Stimulated activated CD4-positive, alpha-beta T cell treated with anti-CD3 and anti-CD28 coated beads, Interleukin-1b, Interleukin-23, amount 100 ng/mL, for 48 hours (primary cell): ENCODE results near the gene POP4.

Source experiments
- DNase-seq: peaks from one replicate; pipeline ENCODE4 v3.0.0-alpha.2; 2020

Gene POP4

DNA sequence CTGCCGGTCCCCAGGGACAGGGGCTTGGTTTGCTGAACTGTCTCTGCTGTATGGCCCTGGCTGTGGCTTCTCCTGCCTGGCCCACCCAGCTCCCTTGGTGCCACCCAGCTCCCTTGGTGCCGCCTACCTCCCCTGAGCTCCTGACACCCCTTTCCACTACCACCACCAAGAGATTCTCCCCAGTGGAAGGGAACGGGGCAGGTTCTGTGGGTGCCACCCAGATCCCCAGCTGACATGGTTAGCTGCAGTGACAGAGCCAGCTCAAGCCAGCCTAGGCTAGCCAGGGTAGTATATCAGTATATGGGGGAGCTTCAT is 28.5 kb upstream of the POP4 start:
- no peak for DNase-seq

DNA sequence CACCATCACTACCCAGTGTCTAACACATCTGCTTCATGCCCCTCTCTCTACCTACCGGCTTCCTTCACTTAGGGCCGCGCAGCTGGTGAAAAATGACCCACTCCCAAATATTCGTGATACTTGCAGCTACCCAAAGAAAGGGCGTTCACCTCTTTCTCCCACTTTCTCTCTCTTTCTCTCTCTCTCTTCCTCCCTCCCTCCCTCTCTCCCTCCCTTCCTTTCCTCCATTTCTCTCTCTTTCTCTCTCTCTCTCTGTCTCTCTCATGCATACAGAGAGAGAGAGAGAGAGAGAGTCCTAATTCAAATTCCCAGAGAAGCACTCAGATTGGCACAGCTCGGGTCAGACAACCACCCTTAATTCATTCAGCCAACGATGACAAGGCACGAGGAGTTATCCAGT is 27.7 kb upstream of the POP4 start:
- no peak for DNase-seq

DNA sequence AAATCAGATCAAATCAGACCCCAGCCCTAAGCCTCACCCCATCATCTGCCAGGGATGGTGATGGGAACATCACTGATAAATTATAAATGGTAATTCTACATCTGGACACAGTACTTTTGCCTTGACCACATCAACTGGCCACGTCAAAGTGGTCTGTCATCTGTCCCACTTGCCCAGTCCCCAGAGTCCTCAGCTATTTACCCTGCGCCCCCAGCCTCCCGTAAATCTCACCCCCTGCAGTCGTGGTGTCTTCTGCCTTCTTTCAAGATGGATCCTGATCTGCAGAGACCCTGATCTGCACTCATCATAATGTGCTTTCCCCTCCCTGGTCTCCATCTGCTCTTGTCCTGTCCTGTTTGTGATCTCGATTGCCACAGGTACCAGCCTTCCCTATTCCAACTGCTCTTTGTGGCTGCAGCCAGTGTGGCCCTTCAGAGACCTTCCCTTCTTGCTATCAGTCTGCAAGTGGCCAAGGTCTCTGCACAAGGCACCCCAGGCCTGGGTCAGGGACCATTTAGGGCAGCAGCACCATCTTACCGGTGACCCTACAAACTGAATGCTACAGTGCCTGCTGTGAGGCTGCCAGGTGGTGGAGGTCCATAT is 26.7 kb upstream of the POP4 start:
- no peak for DNase-seq

DNA sequence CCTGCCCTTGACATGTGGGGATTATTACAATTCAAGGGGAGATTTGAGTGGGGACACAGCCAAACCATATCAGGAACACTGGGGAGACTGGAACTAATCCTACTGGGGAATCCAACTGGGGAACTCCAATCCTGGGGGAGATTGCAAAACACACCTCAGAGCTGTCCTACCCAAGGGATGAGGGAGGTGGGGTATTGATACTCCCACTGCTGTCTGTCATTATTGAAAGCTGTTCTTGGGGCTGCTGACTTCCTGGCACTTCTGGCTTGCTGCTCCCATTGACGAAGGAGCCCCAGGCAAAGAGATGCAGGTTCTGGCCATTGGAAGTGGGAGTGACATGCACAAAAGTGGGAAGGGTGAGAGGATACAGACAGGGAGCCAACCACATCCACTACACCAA is 24.7 kb upstream of the POP4 start:
- no peak for DNase-seq

DNA sequence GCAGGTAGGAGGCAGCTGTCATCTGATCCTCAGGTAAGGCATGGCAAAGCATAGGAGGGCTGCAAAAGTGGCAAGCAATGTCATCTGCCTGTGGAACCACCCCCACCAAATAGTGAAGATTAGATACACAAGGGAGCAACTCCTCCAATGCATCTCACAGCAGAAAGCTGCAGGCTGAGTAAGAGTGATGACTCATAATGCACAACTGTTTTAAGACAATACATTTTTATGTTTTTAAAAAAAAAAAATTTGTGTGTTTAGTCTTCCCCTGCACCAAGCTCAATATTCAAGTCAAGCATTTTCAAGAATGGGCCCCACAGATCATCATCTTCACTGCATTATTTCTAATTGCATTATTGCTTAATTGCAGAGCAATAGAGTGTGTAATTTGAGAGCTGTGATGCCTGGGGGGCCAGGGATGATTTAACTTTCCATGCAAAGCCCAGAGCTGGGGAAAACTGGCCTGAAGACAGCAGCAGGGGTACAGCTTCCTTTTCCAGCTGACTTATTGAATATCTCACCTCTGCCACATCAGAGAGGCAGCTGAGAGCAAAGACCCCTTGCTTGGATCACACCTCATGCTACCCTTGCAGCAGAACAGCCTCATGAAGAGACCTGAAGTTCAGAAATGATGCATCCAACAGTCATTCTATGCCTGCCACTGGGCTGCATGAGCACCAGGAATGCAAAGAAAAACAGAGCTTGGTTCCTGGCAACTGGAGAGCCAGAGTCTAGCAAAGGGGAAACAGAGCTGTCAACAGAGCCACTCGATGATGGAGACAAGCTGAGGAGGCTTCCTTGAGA is 22.7 kb upstream of the POP4 start:
- DNase-seq: no peak

DNA sequence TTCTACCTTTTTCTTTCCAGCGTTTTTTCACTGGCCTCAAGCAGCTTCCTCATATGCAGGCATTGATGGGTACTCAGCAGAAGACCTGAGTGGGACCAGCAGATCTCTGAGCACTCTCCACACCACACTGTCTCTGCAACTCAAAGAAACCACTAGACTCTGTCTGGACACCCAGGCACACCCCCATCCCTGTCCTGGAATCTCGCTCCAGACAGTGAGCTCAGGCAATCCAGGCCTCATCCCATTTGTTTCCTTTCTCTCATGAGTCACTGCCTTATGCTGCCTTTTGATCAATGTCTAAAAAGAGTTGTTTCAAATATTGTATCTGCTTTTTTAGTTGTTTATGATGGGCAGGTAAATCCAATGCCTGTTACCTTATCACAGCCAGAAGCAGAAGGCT is 19.7 kb upstream of the POP4 start:
- no peak for DNase-seq

DNA sequence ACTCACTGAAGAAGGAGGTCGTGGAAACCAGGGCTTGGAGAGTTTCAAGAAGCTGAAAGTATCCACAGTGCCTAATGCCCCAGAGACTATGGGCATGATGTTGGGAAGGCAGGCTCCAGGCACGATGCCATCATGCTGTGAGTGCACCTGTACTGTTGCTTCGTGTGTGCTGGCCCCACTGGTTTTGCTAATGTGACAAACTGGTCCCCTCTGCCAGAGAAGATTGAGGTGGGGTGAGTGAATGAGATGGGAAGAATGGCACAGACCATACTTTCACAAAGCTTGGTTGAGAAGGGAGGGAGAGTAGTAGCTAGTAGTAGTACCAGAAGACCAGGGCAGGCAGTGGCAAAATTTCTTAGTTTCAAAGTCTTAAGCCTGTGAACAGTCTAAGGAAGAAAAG is 19.0 kb upstream of the POP4 start:
- no peak for DNase-seq

DNA sequence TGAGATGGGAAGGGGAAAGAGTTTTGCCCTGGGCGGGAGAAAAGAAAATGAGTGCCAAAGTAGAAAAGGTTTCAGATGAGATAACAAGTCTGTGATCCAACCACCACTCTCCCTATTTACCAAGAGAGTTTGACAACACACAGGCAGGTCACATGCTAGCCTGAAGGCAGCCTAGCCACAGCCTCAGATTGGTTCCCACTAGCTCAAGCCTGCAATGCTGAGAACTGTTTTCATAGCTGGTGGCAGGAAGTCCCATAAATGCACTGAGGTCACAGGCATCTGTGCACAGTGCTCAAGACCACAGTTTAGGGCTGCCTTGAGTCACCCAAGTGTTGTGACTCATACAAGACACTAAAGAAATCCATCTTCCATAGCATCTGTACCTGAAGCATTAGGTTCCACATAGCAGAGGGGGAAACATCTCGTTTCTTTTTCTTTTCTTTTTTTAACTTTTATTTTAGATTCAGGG is 18.5 kb upstream of the POP4 start:
- DNase-seq: peak; percentile 83

DNA sequence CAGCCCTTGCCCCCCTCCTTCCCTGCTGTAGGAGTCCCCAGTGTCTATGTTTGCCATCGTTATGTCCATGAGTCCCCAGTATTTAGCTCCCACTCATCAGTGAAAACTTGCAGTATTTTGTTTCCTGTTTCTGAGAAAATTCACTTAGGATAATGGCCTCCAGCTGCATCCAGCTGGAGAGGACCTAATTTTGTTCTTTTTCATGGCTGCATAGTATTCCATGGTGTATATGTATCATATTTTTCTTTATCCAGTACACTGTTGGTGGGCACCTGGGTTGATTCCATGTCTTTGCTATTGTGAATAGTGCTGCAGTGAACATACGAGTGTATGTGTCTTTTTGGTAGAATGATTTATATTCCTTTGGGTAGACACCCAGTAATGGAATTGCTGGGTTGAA is 18.0 kb upstream of the POP4 start:
- DNase-seq: no peak

DNA sequence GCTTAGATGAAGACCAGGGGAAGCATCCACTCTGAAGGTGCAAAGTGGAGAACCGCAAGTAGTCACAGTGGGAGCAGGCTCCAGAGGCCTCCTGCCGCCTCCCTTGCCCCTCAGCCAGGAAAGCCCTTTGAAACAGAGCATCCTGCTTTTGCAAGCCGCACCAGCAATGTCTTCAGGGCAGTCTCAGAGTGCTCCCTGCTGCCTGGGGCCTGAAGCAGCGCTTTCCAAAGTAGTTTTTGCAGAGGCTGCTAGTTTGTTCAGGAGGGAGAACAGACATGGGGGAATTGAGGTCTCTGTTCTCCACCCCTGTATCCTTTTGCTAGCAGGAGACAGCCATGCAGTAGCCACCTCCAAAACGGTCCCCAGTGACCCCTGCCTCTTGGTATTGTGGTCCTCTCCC is 15.8 kb upstream of the POP4 start:
- DNase-seq: no peak

DNA sequence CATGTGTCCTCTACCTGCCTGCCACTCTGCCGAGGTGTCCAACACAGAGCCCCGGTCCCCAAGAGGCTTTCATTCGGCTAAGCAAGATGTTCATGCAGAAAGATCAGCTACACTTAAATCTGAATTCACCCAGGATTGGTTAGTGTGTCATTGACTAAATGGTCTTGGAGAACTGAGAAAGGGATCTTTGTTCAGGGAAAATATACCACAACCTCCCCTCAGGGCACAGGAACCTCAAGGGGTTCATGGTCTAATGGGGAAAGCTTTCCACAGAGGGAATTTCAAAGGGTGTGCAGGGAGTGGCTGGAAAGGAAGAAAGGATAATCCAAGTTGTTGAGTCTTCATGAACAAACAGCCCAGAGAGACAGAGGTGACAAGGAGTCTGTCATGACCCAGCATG is 14.4 kb upstream of the POP4 start:
- no peak for DNase-seq

DNA sequence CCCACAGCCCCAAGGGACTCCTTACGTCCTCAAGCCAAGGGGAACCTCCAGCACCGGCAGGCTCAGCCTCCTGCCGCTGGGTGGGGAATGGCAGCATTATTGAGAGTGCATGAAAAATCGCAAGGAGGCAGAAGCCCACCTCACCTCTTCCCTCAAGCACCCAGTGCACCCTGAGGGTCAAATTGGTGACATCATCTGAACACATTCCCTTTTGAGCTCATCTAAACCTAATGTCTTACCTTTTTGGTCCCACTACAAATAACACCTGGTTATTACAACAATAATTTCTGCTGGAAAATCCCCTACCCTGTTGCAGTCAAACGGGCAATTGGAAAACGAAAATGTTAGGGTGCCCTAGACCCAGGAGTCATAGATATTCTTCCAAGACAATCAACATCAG is 12.2 kb upstream of the POP4 start:
- no peak for DNase-seq

DNA sequence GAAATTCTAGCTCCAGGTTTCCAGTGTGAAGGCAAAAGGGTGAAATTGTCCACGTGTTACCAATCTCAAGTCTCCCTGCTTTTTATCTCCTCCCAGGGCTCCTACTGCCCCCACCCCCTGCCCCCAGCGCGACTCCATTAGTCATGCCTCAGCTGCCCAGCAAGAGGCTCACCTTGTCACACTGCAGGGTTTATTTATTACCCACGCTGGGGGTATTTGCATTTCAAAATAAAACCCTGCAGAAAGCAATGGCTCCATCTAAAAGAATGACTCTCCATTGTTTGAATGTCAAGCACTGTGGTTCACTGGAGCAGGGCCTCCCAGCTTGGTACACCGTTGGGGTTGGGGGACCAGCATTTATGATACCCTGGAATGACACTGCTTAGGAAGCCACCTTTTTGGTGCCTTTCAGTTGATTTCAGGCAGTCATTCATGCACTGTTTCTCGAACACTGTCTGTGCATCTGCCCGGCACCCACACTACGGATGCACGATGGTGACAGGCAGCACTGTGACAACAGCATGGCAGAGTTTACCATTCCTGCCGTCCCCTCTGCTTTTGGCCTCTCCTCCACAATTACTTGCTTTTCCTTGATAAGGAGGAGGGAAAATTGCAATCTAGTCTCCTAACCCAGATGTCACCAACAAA is 9.9 kb upstream of the POP4 start:
- no peak for DNase-seq

DNA sequence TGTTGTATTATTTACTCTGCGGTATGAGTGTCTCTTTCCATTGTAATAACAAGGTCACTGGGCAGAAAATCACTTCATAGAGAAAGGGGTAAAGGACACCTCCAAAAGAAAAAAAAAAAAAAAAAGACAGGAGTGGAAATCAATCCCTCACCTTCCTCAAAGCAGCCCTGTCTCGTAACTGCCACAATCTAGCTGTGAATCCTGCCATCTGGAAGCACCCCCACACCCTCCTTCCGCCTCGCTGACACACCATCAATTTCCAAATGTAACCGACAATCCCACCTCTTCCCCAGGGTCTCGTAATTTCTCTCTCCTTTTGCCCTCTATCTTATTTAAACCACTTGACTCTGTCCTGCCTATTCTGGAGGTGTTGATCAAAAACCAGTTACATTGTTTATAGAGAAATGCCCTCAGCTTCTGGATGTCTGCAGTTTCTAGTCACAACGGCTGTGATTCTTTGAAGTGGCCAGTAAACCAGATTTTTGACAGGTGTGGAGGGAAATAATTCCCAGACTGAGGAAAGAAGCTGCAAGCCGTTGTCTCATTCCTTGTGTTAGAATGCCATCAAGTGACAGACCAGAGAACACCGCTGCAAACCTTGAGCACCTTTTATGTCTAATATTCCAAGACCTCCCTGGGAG is 9.1 kb upstream of the POP4 start:
- DNase-seq: no peak

DNA sequence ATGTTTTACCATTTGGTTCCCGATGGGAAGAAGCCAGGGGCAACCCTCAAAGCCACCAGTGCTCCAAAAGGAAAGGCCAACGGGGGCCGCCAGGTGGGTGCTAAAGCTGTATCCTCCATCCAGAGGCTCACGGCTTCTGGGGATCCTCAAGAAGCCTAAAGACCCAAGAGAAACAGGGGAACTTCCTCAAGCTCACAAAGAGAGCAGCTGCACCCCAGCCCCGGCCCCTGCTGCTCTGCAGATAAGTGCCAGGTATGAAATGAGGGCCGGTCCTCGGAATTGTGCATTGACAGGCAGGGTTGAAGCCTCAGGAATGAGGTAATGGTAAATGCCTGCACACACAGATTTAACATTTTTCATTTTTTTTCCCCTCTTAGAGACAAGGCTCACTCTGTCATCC is 8.0 kb upstream of the POP4 start:
- DNase-seq: no peak

DNA sequence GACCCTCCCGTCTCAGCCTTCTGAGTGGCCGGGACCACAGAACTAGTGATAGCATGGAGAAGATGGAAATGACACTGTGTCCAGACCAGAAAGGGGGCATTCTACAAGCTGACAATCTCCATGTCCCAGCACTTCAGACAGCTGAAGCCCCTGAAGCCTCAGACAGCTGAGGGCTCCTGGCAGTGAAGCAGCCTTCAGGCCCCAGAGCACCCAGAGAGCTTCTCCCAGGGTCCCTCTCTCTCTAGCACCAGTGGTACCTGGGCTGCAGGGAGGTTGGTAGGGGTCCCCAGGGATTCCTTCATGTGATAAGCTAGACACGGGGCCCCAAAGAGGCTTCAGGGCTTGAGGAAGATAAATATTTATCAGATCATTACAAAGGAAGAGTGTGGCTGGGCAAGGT is 7.6 kb upstream of the POP4 start:
- DNase-seq: no peak

DNA sequence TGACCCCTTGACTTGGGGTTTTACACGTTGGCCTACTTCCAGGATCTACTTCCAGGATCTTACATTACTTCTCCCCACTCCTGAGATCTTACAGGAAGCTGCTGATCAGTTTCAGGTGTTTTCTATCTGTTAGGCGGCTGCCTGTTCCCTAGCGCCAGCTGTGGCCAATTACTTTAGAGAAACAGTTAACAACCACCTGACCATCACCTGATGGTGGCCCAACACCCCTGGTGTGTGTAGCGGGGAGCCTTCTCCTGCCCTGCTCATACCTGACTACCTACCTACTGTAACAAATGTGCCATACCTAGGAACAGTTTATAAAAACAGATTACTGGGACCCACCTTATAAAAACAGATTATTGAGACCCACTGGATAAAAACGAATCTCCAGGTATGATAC is 2.8 kb upstream of the POP4 start:
- DNase-seq: no peak

DNA sequence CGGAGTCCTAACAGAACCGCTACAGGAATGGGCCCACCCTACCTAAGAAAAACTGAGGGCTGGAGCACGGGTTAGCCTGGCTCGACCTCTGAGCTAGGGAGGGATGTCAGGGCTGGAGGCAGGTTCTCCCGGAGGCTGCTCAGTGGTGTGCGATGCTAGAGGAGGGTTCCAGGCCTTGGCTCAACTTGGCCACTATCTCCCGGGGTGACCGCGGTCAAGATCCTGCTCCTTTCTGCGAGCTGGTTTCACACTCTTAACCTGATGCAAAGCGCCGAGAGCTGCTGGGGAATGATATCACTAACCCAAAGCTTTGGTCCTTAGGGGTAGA is 301 bp downstream of the POP4 start:
- DNase-seq: no peak

DNA sequence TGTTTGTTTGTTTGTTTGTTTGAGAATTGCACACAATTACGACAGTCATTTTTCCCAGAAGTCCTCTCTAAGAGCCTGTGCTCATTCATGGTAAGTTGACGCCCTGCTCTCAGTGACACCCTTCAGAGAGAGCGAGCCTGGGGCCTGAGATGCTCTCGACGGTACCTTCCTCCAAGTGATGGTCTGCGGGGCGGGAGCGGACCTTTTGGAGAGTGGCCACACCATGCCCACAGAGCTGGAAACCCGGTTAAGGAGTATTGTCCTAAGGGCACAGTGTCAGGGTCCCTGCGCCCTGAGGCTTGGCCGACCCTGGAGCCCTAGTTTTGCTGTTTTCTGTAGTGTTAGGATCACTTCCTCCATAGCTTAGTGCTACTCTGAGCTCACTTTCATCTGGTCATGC is 3.6 kb downstream of the POP4 start:
- DNase-seq: no peak

DNA sequence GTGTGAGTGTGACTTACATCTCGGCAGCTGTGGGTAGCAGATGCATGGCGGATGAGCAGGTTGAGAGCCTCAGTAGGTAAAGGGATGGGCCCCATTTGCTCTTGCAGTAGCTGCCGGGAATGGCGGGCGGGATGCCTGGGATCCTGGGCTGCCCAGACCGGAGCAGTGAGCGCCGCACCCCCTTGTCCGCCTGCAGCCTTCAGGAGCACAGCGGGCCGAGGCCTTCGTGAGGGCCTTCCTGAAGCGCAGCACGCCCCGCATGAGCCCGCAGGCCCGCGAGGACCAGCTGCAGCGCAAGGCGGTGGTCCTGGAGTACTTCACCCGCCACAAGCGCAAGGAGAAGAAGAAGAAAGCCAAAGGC is 4.1 kb downstream of the POP4 start:
- no peak for DNase-seq

DNA sequence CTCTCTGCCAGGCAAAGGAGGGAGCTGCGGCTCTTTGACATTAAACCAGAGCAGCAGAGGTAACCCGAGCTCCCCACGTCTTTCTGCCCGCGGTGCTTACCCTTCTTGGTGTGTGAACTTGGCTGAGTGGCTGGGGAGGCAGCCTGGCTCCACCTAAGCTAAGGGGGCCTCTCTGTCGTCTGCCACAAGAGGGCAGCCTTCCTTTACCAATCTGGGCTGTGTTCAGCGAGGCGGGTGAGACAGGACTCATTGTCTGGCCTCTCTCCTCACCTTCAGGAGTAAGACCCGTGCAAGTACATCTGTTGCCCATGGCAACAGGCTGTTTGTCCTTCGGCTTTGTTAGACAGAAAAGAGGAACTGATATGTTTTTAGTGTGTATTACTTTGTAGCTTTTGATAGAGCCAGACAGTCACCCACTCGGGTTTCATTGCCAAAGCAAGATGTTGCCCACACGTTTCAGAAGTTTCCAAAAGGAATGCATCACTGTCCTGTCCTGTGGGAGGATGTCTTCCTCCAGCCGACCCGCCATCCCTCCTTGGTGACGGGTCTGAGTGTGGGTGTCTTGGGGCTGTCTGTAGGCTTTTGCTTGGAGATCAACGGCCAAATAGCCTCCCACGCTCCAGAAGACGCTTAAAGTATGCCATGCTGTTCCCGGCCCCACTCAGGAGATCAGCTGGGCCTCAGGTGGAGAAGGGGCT is 4.6 kb downstream of the POP4 start:
- peak; percentile 86 for DNase-seq

DNA sequence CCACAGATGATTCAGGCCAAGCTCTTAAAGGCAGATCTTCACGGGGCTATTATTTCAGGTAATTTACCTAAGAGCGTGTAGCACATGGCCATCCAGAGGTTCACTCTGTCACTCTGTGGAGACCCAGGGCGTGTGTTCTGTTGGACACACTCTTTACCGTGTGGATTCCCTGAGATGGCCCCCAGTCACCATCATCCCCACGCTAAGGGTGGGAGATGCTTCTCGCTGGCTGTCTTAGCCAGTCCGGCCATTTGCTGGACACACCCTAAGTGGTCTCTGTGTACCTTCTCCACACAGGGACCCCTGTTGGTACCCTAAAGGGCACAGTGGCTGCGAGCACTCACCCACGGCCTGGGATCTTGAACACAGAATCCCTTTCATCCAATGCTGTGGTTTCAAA is 6.0 kb downstream of the POP4 start:
- no peak for DNase-seq

DNA sequence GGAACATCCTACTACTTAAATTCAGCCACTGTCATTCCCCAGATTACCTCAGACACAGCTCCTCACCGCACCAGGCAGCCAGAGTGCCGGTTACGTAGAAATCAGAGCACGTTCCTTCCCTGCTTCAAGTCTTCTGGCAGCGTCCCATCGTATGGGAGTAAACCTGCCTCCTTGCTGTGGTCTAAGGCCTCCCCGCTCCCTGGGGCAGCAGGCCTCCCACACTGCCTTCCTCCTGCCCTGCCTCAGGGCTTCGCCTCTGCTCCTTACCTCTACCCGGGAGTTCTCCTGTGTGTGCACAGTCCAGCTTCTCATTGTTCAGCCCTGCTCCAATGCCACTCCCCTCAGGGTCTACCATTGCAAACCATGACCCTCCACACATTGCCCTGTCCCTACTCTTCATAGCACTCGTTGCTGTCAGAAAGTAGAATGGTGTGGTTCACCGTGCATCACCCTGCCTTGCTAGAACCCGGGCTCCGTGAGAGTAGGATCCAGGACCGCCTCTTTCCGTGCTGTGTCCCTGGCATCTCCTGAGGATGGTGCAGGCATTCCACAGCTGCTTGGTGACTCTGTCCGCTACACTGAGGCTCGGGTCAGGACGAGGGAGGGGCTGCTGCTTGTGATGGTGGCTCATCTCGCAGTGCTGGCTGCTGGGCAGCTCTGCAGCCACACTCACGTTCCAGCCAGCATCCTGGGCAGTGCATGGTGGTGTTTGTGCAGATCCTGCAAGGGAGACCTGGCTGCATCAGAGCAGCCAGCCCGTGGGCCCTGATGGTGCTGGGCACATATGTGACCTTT is 6.9 kb downstream of the POP4 start:
- DNase-seq: no peak
